HG03196 (cell line): Measurements from ENCODE around the gene SKIC2.
"Not testable (repeated sequence)": the region's sequence is repeated elsewhere in the genome, so short reads cannot be mapped to it uniquely, and the experiment has no call there.

ENCODE experiments used
- ATAC-seq: cut with Tn5 transposase; IDR thresholded peaks from one replicate; pipeline ENCODE4 v1.9.1; 2021; ENCODE audit not compliant: unreplicated experiment

The SKIC2 gene

GRCh38 chr6:32003301-32003700 is 44.3 kb downstream of the SKIC2 start:
- ATAC-seq, result not testable (repeated sequence)

GRCh38 chr6:32004393-32004792 is 45.4 kb downstream of the SKIC2 start:
- ATAC-seq, result not testable (repeated sequence)

- not testable (repeated sequence) for ATAC-seq
Observed at GRCh38 chr6:32004864-32005537, 46.0 kb downstream of the SKIC2 start.

GRCh38 chr6:32005538-32005880 is 46.5 kb downstream of the SKIC2 start:
- not testable (repeated sequence) for ATAC-seq

- ATAC-seq, result not testable (repeated sequence)
Observed at GRCh38 chr6:32005991-32006529, 47.1 kb downstream of the SKIC2 start.

GRCh38 chr6:32007086-32007485 is 48.1 kb downstream of the SKIC2 start:
- ATAC-seq, result not testable (repeated sequence)

GRCh38 chr6:32008037-32008436 is 49.1 kb downstream of the SKIC2 start:
- ATAC-seq, result not testable (repeated sequence)

GRCh38 chr6:32008616-32009015 is 49.6 kb downstream of the SKIC2 start:
- ATAC-seq, result not testable (repeated sequence)

- ATAC-seq, result not testable (repeated sequence)
Observed at GRCh38 chr6:32009537-32009936, 50.6 kb downstream of the SKIC2 start.

- not testable (repeated sequence) for ATAC-seq
Observed at GRCh38 chr6:32010856-32011530, 52.0 kb downstream of the SKIC2 start.

GRCh38 chr6:32012941-32013617 is 54.1 kb downstream of the SKIC2 start:
- not testable (repeated sequence) for ATAC-seq

GRCh38 chr6:32013738-32014137 is 54.8 kb downstream of the SKIC2 start:
- not testable (repeated sequence) for ATAC-seq

GRCh38 chr6:32014547-32014946 is 55.6 kb downstream of the SKIC2 start, which contains the start of gene C4B:
C4B (plus strand) TSS chr6:32014795; CDS start chr6:32014846, 51 bp downstream.
- ATAC-seq, result not testable (repeated sequence)
